Uterine smooth muscle cell (primary cell): ENCODE data around the gene UCN2. TPM values are rescaled to one million over a fixed set of nuclear protein-coding genes. Genes with fewer than 3 reads are reported as not detected.

Source experiments
- total RNA-seq: library from RNA; depleted of rRNA; stranded (reverse); fragments of >200 nt; gene quantifications from 2 replicates; pipeline ENCODE4 v1.2.3, GENCODE V29; 2014

Gene UCN2
- 1.2 and 1.5 TPM in 2 replicates for total RNA-seq

GRCh38 chr3:48563382-48563918, at the start of gene UCN2:
UCN2 (minus strand) TSS chr3:48563781; CDS start chr3:48563124, 657 bp downstream.

GRCh38 chr3:48609088-48610005, 45.8 kb upstream of the UCN2 start, which contains the start of gene UQCRC1:
UQCRC1 (minus strand) TSS chr3:48609646; CDS start chr3:48609620, 26 bp downstream.

GRCh38 chr3:48595075-48595525, 31.5 kb upstream of the UCN2 start, which contains the start of gene COL7A1:
COL7A1 (minus strand) TSS chr3:48595329; CDS start chr3:48595159, 170 bp downstream.

GRCh38 chr3:48556796-48557626, 6.6 kb downstream of the UCN2 start, which contains the start of gene PFKFB4:
PFKFB4 (minus strand) TSS chr3:48556803; CDS start chr3:48556777, 26 bp downstream.

Other genes with a start within 250 kb of the UCN2 start
- not detected in 2 replicates for gene SPINK8, start 230.1 kb downstream of the UCN2 start, total RNA-seq
- not detected in 2 replicates for gene FBXW12, start 191.6 kb downstream of the UCN2 start, total RNA-seq
- gene PLXNB1, start 133.7 kb downstream of the UCN2 start, total RNA-seq: 14.7 and 30.0 TPM in 2 replicates
- gene CCDC51, start 123.7 kb downstream of the UCN2 start, total RNA-seq: 21.5 and 24.3 TPM in 2 replicates
- gene TMA7, start 123.5 kb downstream of the UCN2 start, total RNA-seq: 211 and 292 TPM in 2 replicates
- 5.4 and 13.4 TPM in 2 replicates for gene ATRIP, start 117.0 kb downstream of the UCN2 start, total RNA-seq
- 96.6 and 106 TPM in 2 replicates for gene SHISA5, start 59.6 kb downstream of the UCN2 start, total RNA-seq
- gene PFKFB4, start 7.0 kb downstream of the UCN2 start, total RNA-seq: 9.2 and 14.4 TPM in 2 replicates
- gene COL7A1, start 31.5 kb upstream of the UCN2 start, total RNA-seq: 46.3 and 70.9 TPM in 2 replicates
- 414 and 596 TPM in 2 replicates for gene UQCRC1, start 45.9 kb upstream of the UCN2 start, total RNA-seq
- gene TMEM89, start 58.0 kb upstream of the UCN2 start, total RNA-seq: not detected in 2 replicates
- 24.5 and 35.4 TPM in 2 replicates for gene SLC26A6, start 71.7 kb upstream of the UCN2 start, total RNA-seq
- gene CELSR3, start 99.1 kb upstream of the UCN2 start, total RNA-seq: 0.89 and 1.00 TPM in 2 replicates
- gene NCKIPSD, start 122.1 kb upstream of the UCN2 start, total RNA-seq: 11.5 and 14.6 TPM in 2 replicates
- gene IP6K2, start 153.4 kb upstream of the UCN2 start, total RNA-seq: 38.3 and 40.7 TPM in 2 replicates